OCI-LY7 (cell line): Measurements from ENCODE around the gene ODF4.

ENCODE experiments used
- CTCF ChIP-seq: fragments of 200-600 bp; sonication (generic); conservative IDR thresholded peaks from 2 replicates; pipeline ENCODE4 v1.5.1; 2014; ENCODE audit warnings: mild to moderate bottlenecking, antibody characterized with exemption, low read length, moderate library complexity, mixed read lengths
- EZH2phosphoT487 ChIP-seq: fragments of 200-600 bp; sonication (generic); IDR thresholded peaks from 2 replicates; pipeline ENCODE4 v1.6.1; 2018; ENCODE audit warnings: low read depth, borderline replicate concordance, mild to moderate bottlenecking, mixed run types, antibody characterized with exemption, low read length, moderate library complexity, mixed read lengths

GRCh38 chr17:8315764-8316217, 23.8 kb upstream of the ODF4 start:
- TF ChIP-seq CTCF (no peak), EZH2phosphoT487 (no peak)
